Ectodermal cell (in vitro differentiated cells): ENCODE measurements around the gene GNAO1.

ENCODE experiments used
- H3K27ac ChIP-seq: 2 replicates; pipeline ENCODE4 v1.7.0; 2013; ENCODE audit warnings: mild to moderate bottlenecking, low read depth, low read length; ENCODE audit not compliant: insufficient read depth, poor library complexity, severe bottlenecking
- H3K27me3 ChIP-seq: 2 replicates; pipeline ENCODE4 v1.7.0; 2013; ENCODE audit warnings: mild to moderate bottlenecking, low read length; ENCODE audit not compliant: insufficient read depth, control insufficient read depth, poor library complexity, severe bottlenecking
- H3K36me3 ChIP-seq: one replicate; pipeline ENCODE4 v1.7.0; 2013; ENCODE audit warnings: low read length; ENCODE audit not compliant: control insufficient read depth, insufficient read depth
- H3K4me1 ChIP-seq: one replicate; pipeline ENCODE4 v1.7.0; 2013; ENCODE audit warnings: low read length; ENCODE audit not compliant: control insufficient read depth, insufficient read depth
- H3K4me3 ChIP-seq: 2 replicates; pipeline ENCODE4 v1.7.0; 2013; ENCODE audit warnings: low read depth, low read length, control low read depth; ENCODE audit not compliant: insufficient read depth
- H3K9me3 ChIP-seq: 2 replicates; pipeline ENCODE4 v1.7.0; 2013; ENCODE audit warnings: mild to moderate bottlenecking, low read length, moderate library complexity; ENCODE audit not compliant: control insufficient read depth
- WGBS, 2 experiments: methylation state at CpG; one replicate each; pipeline ENCODE4 v1.1.7; 2013; ENCODE audit warnings: missing lambda C conversion rate in 2 of 2; 5-methylcytosine and 5-hydroxymethylcytosine counted together

GNAO1 gene

DNA sequence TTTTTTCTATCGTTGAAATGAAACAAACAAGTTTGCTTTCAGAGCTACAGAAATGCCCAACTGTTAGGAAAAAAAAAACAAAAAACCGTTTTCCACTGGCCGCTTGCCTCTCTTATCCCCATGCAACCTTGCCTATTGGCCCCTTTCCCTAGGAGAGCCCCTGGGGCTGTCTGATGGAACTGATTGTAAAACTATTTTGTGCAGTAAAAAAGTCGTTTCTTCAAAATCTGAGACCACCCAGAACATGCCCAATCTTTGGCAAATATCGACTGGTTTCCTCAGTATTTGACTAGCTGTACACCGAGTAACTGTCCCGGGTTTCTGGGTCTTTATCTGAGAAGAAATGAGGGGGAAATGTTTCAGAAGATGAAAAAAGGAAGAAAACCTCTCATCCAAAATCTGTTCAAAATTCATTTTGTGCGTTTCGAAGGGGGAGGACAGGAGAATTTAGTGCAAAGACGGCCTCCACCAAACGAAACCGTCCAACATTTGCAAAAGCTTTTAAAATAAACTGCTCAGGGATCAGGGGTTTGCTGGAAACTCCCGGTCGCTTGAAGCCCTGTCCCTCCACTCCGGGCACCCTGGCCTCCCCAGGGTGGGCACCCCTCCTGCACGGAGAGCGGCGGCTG is 1.1 kb upstream of the GNAO1 start:
- H3K27me3 ChIP-seq = peaks cover 59% of the 10 kb centered on the region
- no peaks in the 10 kb centered on the region for H3K36me3 ChIP-seq
- H3K4me1 ChIP-seq = peaks cover 11% of the 10 kb centered on the region
- H3K9me3 ChIP-seq = no peaks in the 10 kb centered on the region
- whole genome bisulfite sequencing, 2 experiments = 15 to 18% methylated on average over 18 of the region's 18 CpGs
- no peak overlapping the region for H3K27ac ChIP-seq
- peak overlapping the region; percentile 72 for H3K4me3 ChIP-seq

DNA sequence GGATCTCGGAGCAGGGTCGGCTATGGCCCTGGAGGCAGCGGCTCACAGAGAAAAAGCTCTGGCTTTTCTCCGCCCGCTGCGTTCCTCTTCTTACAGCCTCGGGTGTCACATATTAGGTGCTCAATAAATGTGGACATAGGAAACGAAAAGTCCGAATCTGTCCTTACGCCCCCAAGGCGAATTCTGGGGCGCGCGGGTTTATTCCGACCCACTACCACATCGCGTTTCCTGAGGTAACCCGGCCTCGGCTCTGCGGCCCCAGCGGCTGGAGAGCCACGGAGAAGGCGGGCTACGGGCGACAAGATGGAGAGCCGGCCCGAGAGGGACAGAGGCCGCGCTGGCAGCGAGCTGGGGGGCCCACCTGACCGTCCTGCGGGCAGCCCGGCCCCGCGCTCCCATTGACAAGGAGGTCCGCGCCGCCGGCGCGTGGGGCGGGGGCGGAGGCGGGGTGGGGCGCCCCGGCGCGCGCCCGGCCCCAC is 573 bp upstream of the GNAO1 start:
- H3K9me3 ChIP-seq = no peaks in the 10 kb centered on the region
- 0 to 1% methylated on average over 50 of the region's 50 CpGs for WGBS, 2 experiments
- H3K4me1 ChIP-seq = peaks cover 11% of the 10 kb centered on the region
- no peak overlapping the region for H3K27ac ChIP-seq
- peaks cover 59% of the 10 kb centered on the region for H3K27me3 ChIP-seq
- H3K4me3 ChIP-seq = peak overlapping the region; percentile 72
- no peaks in the 10 kb centered on the region for H3K36me3 ChIP-seq

DNA sequence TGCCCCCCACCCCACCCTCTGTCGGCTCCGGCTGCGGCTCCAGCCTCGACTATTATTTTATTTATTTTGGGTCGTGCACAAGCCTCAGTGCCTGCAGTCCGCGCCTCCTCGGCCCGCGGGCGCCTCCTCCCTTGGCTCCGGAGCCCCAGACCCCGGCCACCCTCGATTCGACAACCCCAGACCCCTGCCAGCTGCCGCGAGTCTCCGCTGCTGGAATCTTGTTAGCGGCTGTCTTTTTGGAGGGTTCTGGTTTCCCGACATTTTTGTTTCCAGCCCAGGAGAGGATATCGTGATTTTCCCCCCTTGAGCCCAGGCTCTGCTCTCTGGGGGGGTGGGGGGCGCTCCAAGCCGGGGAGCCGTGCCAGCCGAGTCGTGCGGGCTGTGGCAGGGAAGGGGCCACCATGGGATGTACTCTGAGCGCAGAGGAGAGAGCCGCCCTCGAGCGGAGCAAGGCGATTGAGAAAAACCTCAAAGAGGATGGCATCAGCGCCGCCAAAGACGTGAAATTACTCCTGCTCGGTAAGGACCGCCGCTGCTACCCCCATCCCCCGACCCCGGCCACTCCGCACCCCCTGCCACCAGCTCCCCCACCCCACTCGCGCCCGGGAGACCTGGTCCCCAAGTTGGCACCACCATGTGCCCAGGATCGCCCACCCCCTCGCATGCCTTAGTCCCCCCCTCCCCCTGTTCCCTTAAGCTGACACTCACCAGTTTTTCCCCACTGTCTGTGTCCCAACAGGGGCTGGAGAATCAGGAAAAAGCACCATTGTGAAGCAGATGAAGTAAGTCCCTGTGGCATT is 746 bp downstream of the GNAO1 start:
- Histone ChIP-seq H3K36me3 (no peaks in the 10 kb centered on the region), H3K27me3 (peaks cover 59% of the 10 kb centered on the region), H3K27ac (no peak overlapping the region), H3K4me3 (peak overlapping the region; percentile 72), H3K9me3 (no peaks in the 10 kb centered on the region), H3K4me1 (peaks cover 11% of the 10 kb centered on the region)
- WGBS, 2 experiments = 0 to 1% methylated on average over 41 to 46 of the region's 46 CpGs

DNA sequence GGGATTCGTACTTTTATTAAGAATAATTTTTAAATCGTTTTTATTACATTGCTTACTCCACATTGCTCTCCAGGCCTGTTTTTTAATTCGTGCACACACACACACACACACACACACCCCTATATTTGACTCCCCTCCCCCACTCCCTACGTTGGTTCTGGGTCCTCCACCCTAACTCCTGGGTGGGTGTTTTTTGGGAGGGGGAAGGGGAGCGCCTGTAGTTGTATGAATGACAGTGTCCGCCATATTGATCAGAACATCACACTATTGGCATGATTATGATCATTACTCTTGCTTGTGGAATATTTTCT is 1.3 kb downstream of the GNAO1 start:
- Histone ChIP-seq H3K4me1 (peaks cover 11% of the 10 kb centered on the region), H3K36me3 (no peaks in the 10 kb centered on the region), H3K4me3 (no peak overlapping the region), H3K9me3 (no peaks in the 10 kb centered on the region), H3K27ac (no peak overlapping the region), H3K27me3 (peaks cover 59% of the 10 kb centered on the region)
- WGBS, 2 experiments = 15 to 26% methylated on average over 3 to 5 of the region's 6 CpGs

GRCh38 chr16:56192986-56193945 is 2.0 kb downstream of the GNAO1 start:
- no peaks in the 10 kb centered on the region for H3K36me3 ChIP-seq
- peaks cover 11% of the 10 kb centered on the region for H3K4me1 ChIP-seq
- H3K4me3 ChIP-seq = no peak overlapping the region
- H3K9me3 ChIP-seq = no peaks in the 10 kb centered on the region
- WGBS, 2 experiments = 34 to 38% methylated on average over 31 to 33 of the region's 33 CpGs
- peaks cover 56% of the 10 kb centered on the region for H3K27me3 ChIP-seq
- no peak overlapping the region for H3K27ac ChIP-seq

DNA sequence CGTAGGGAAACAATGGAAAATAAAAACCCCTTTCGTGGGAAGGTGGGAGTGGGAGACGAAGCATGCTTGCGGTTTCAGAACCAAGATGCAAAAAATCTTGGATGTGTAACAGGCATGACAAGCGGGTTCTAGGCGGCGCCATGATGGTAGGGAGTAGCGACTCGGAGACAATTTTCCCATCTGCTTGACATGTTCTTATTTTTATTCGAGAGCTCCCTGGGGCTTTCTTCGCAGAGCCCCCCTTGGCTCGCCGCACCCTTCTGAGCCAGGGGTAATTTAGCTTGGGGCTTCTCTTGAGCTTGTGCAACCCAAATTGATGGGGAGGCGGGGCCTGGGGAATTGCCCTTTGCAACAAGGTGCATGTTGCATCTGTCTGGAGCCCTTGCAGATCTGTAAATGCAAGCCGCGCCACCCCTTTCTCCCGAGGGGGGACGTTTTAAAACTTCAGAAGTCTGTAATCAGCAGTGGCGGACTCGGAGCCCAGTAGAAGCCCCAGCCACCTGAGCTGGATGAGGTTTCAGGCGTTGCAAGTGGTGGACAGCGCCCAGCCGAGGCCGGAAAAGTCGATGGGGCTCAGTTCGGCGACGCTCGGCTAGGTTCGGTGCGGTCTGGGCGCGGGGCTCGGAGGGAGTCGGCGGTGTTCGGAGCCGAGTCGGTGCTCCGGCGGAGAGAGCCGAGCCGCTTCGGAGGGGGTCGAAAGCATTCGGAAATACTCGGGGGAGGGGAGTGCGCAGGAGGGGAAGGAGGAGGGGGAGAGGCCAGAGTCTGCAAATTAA is 2.9 kb downstream of the GNAO1 start:
- 12 to 13% methylated on average over 48 of the region's 48 CpGs for WGBS, 2 experiments
- peaks cover 11% of the 10 kb centered on the region for H3K4me1 ChIP-seq
- peak overlapping the region; percentile 19 for H3K4me3 ChIP-seq
- H3K36me3 ChIP-seq = no peaks in the 10 kb centered on the region
- no peak overlapping the region for H3K27ac ChIP-seq
- peaks cover 48% of the 10 kb centered on the region for H3K27me3 ChIP-seq
- H3K9me3 ChIP-seq = no peaks in the 10 kb centered on the region

- Histone ChIP-seq H3K4me3 (no peak overlapping the region), H3K27ac (no peak overlapping the region), H3K9me3 (no peaks in the 10 kb centered on the region), H3K27me3 (peaks cover 38% of the 10 kb centered on the region), H3K4me1 (peaks cover 11% of the 10 kb centered on the region), H3K36me3 (no peaks in the 10 kb centered on the region)
- WGBS, 2 experiments = 94% methylated on average over 2 of the region's 2 CpGs
Observed at GRCh38 chr16:56195151-56195550, 3.9 kb downstream of the GNAO1 start.

- H3K27ac ChIP-seq = no peak overlapping the region
- H3K4me1 ChIP-seq = peaks cover 11% of the 10 kb centered on the region
- WGBS, 2 experiments = 91 to 94% methylated on average over 5 of the region's 5 CpGs
- peaks cover 28% of the 10 kb centered on the region for H3K27me3 ChIP-seq
- no peaks in the 10 kb centered on the region for H3K36me3 ChIP-seq
- H3K4me3 ChIP-seq = no peak overlapping the region
- no peaks in the 10 kb centered on the region for H3K9me3 ChIP-seq
Observed at GRCh38 chr16:56196381-56196780, 5.1 kb downstream of the GNAO1 start.

DNA sequence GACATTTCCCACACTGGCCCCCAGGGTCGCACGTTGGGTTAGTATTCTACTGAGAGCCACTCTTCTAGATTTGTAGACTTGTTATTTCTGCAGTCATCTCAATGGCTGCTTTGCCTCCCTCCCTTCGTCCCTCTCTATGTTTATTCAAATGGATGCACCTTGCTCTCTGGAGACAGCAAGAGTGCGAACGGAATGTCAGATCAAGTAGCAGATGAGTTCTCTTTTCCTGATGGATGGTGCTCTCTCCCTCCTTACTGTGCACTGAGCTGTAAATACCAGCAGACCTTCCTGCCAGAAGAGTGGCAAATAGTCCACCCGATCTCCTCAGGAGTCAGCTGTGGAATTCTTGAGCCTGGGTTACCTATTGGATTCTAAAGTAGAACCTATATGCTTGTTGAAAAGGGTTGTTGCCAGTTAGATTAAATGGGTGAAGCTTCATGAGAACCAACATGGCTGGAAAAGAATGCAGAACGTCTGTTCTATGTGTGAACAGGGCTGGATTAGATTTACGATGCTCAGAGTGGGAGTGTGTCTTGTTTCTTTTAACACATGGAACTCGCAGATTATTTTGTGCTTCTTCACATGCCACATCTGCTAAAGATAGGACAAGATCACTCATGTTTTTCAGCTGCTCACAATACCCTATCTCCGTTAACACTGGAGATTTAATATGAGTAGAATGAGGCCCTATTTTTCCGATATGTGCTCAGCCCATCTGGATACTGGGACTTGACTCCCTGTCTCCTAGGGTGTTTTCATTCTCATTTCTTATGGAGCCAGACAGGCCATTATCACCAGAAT is 6.1 kb downstream of the GNAO1 start:
- Histone ChIP-seq H3K27ac (no peak overlapping the region), H3K36me3 (no peaks in the 10 kb centered on the region), H3K9me3 (no peaks in the 10 kb centered on the region), H3K4me1 (peaks cover 8% of the 10 kb centered on the region), H3K4me3 (no peak overlapping the region), H3K27me3 (peaks cover 18% of the 10 kb centered on the region)
- 77 to 80% methylated on average over 11 of the region's 11 CpGs for WGBS, 2 experiments
